K562 (cell line): ENCODE results near the gene CABP7. TPM values are rescaled to one million over a fixed set of nuclear protein-coding genes. Genes with fewer than 3 reads are reported as not detected.

Experiments
- CEBPB ChIP-seq: fragments of 450-650 bp; IDR thresholded peaks from 2 replicates; pipeline ENCODE4 v1.6.1; 2016; ENCODE audit warnings: missing genetic modification characterization, missing compliant biosample characterization
- DMBX1 ChIP-seq: fragments of 250-450 bp; sonication (Bioruptor Pico); IDR thresholded peaks from 2 replicates; pipeline ENCODE4 v1.8.0; 2022; ENCODE audit warnings: inconsistent platforms, mild to moderate bottlenecking, moderate library complexity, borderline replicate concordance
- ILK ChIP-seq: fragments of 450-650 bp; IDR thresholded peaks from 2 replicates; pipeline ENCODE4 v1.6.1; 2016; ENCODE audit warnings: missing genetic modification characterization, low read depth, mild to moderate bottlenecking, missing compliant biosample characterization, moderate library complexity, borderline replicate concordance
- KDM1A ChIP-seq, 2 experiments: fragments of 450-650 bp; IDR thresholded peaks; 2 replicates each; pipeline ENCODE4 v1.6.1; 2016; ENCODE audit warnings: mild to moderate bottlenecking in 2 of 2
- POLR2H ChIP-seq: IDR thresholded peaks from 2 replicates; pipeline ENCODE4 v1.6.1; 2016; ENCODE audit warnings: missing genetic modification characterization, low read depth, mild to moderate bottlenecking, control low read depth, missing compliant biosample characterization, moderate library complexity
- RBM17 ChIP-seq: fragments of 200-400 bp; formaldehyde crosslinking; IDR thresholded peaks from 2 replicates; pipeline ENCODE4 v1.6.1; 2017; ENCODE audit warnings: low read depth, mild to moderate bottlenecking, low read length, borderline replicate concordance
- ZNF212 ChIP-seq: fragments of 450-650 bp; formaldehyde crosslinking; IDR thresholded peaks from 2 replicates; pipeline ENCODE4 v1.4.0; 2020; ENCODE audit warnings: mild to moderate bottlenecking
- polyA plus RNA-seq, 8 experiments: library from polyadenylated mRNA; depleted of rRNA in 4 of 8; stranded (reverse) in 5 of 8; unstranded in 3 of 8; fragments of >200 nt; fragmentation: Nextera tagmentation in 2 of 8; fragmentation: Illumina TruSeq in 1 of 8; extraction: Ambion mirVana in 2 of 8; extraction: Trizol in 1 of 8; gene quantifications; 2 replicates each; pipeline versions ENCODE4 v1.2.1 to v1.2.3, GENCODE V29; 2011 to 2014; ENCODE audit warnings: inconsistent platforms in 1 of 8, missing spikeins in 1 of 8
- total RNA-seq, 7 experiments: library from RNA; depleted of rRNA in 6 of 7; stranded (reverse); fragments of >200 nt in 6 of 7; fragmentation: Illumina TruSeq in 2 of 7; extraction: Trizol in 2 of 7; gene quantifications; 2 replicates each; pipeline versions ENCODE4 v1.2.1 to v1.2.3, GENCODE V29; 2011 to 2021; ENCODE audit warnings: low replicate concordance in 1 of 7
- TF ChIP-seq, protein P1 (sequence below): fragments of 200-600 bp; sonication (generic); IDR thresholded peaks from one replicate; pipeline ENCODE4 v1.6.1; 2012; ENCODE audit warnings: mild to moderate bottlenecking, low read depth, low read length, inconsistent platforms
- TF ChIP-seq, protein P2 (sequence below): fragments of 450-650 bp; IDR thresholded peaks from 2 replicates; pipeline ENCODE4 v1.6.1; 2016; ENCODE audit warnings: borderline replicate concordance
- TF ChIP-seq, protein P3 (sequence below): fragments of 250-450 bp; sonication (Bioruptor Pico); IDR thresholded peaks from 2 replicates; pipeline ENCODE4 v1.5.0; 2021; ENCODE audit warnings: mild to moderate bottlenecking, moderate library complexity

CABP7 gene
- total and polyA plus RNA-seq, 9 of the 15 experiments (the other 6 are each of a cell fraction or from before 2014, with no cell fraction given), result not detected

DNA sequence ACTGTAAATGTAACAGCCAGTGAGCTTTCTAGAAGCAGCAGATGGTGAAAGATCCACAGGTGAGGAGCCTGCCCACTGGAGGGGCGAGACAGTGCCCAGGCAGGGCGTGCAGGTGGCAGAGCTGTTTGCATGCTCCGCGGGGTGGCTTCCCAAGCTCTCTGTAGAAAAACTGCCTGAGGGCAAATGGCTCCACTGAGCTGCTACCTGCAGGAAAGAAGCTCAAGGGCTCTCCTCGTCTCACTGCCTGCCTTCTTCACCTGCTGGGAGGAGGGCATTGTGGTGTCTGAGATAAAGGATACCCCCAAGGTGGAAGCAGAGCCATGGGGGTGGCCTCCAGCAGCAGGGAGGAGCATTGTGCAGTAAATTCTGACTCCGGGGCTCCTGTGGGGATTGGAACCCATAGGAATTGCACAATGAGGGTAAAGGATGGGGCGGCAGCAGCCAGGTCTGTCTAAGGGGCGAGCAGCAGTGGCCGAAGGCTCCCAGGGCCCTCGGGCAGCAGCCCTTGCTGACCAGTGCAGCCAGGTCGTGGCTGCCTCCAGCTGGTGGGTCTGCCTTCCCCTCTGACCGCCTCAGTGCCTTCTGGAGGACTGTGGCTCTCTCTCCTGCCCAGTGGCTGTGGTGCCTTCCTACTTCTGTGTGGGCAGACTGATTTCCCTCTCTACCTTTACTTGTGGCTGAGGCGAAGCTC, 28.0 kb upstream of the CABP7 start (continued):
- TF ChIP-seq, protein P1, sequence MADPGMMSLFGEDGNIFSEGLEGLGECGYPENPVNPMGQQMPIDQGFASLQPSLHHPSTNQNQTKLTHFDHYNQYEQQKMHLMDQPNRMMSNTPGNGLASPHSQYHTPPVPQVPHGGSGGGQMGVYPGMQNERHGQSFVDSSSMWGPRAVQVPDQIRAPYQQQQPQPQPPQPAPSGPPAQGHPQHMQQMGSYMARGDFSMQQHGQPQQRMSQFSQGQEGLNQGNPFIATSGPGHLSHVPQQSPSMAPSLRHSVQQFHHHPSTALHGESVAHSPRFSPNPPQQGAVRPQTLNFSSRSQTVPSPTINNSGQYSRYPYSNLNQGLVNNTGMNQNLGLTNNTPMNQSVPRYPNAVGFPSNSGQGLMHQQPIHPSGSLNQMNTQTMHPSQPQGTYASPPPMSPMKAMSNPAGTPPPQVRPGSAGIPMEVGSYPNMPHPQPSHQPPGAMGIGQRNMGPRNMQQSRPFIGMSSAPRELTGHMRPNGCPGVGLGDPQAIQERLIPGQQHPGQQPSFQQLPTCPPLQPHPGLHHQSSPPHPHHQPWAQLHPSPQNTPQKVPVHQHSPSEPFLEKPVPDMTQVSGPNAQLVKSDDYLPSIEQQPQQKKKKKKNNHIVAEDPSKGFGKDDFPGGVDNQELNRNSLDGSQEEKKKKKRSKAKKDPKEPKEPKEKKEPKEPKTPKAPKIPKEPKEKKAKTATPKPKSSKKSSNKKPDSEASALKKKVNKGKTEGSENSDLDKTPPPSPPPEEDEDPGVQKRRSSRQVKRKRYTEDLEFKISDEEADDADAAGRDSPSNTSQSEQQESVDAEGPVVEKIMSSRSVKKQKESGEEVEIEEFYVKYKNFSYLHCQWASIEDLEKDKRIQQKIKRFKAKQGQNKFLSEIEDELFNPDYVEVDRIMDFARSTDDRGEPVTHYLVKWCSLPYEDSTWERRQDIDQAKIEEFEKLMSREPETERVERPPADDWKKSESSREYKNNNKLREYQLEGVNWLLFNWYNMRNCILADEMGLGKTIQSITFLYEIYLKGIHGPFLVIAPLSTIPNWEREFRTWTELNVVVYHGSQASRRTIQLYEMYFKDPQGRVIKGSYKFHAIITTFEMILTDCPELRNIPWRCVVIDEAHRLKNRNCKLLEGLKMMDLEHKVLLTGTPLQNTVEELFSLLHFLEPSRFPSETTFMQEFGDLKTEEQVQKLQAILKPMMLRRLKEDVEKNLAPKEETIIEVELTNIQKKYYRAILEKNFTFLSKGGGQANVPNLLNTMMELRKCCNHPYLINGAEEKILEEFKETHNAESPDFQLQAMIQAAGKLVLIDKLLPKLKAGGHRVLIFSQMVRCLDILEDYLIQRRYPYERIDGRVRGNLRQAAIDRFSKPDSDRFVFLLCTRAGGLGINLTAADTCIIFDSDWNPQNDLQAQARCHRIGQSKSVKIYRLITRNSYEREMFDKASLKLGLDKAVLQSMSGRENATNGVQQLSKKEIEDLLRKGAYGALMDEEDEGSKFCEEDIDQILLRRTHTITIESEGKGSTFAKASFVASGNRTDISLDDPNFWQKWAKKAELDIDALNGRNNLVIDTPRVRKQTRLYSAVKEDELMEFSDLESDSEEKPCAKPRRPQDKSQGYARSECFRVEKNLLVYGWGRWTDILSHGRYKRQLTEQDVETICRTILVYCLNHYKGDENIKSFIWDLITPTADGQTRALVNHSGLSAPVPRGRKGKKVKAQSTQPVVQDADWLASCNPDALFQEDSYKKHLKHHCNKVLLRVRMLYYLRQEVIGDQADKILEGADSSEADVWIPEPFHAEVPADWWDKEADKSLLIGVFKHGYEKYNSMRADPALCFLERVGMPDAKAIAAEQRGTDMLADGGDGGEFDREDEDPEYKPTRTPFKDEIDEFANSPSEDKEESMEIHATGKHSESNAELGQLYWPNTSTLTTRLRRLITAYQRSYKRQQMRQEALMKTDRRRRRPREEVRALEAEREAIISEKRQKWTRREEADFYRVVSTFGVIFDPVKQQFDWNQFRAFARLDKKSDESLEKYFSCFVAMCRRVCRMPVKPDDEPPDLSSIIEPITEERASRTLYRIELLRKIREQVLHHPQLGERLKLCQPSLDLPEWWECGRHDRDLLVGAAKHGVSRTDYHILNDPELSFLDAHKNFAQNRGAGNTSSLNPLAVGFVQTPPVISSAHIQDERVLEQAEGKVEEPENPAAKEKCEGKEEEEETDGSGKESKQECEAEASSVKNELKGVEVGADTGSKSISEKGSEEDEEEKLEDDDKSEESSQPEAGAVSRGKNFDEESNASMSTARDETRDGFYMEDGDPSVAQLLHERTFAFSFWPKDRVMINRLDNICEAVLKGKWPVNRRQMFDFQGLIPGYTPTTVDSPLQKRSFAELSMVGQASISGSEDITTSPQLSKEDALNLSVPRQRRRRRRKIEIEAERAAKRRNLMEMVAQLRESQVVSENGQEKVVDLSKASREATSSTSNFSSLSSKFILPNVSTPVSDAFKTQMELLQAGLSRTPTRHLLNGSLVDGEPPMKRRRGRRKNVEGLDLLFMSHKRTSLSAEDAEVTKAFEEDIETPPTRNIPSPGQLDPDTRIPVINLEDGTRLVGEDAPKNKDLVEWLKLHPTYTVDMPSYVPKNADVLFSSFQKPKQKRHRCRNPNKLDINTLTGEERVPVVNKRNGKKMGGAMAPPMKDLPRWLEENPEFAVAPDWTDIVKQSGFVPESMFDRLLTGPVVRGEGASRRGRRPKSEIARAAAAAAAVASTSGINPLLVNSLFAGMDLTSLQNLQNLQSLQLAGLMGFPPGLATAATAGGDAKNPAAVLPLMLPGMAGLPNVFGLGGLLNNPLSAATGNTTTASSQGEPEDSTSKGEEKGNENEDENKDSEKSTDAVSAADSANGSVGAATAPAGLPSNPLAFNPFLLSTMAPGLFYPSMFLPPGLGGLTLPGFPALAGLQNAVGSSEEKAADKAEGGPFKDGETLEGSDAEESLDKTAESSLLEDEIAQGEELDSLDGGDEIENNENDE, result no peak
- no peak for TF ChIP-seq DMBX1 (CRISPR knock-in tag)
- TF ChIP-seq, protein P2, sequence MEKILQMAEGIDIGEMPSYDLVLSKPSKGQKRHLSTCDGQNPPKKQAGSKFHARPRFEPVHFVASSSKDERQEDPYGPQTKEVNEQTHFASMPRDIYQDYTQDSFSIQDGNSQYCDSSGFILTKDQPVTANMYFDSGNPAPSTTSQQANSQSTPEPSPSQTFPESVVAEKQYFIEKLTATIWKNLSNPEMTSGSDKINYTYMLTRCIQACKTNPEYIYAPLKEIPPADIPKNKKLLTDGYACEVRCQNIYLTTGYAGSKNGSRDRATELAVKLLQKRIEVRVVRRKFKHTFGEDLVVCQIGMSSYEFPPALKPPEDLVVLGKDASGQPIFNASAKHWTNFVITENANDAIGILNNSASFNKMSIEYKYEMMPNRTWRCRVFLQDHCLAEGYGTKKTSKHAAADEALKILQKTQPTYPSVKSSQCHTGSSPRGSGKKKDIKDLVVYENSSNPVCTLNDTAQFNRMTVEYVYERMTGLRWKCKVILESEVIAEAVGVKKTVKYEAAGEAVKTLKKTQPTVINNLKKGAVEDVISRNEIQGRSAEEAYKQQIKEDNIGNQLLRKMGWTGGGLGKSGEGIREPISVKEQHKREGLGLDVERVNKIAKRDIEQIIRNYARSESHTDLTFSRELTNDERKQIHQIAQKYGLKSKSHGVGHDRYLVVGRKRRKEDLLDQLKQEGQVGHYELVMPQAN, result no peak
- TF ChIP-seq POLR2H (tag), result no peak
- TF ChIP-seq CEBPB (tag), result no peak
- TF ChIP-seq RBM17, result no peak
- TF ChIP-seq ILK (tag), result no peak
- no peak for TF ChIP-seq KDM1A (IDR thresholded peaks at IDR 0.05)
- no peak for TF ChIP-seq ZNF212 (CRISPR knock-in tag)
- TF ChIP-seq, protein P3, sequence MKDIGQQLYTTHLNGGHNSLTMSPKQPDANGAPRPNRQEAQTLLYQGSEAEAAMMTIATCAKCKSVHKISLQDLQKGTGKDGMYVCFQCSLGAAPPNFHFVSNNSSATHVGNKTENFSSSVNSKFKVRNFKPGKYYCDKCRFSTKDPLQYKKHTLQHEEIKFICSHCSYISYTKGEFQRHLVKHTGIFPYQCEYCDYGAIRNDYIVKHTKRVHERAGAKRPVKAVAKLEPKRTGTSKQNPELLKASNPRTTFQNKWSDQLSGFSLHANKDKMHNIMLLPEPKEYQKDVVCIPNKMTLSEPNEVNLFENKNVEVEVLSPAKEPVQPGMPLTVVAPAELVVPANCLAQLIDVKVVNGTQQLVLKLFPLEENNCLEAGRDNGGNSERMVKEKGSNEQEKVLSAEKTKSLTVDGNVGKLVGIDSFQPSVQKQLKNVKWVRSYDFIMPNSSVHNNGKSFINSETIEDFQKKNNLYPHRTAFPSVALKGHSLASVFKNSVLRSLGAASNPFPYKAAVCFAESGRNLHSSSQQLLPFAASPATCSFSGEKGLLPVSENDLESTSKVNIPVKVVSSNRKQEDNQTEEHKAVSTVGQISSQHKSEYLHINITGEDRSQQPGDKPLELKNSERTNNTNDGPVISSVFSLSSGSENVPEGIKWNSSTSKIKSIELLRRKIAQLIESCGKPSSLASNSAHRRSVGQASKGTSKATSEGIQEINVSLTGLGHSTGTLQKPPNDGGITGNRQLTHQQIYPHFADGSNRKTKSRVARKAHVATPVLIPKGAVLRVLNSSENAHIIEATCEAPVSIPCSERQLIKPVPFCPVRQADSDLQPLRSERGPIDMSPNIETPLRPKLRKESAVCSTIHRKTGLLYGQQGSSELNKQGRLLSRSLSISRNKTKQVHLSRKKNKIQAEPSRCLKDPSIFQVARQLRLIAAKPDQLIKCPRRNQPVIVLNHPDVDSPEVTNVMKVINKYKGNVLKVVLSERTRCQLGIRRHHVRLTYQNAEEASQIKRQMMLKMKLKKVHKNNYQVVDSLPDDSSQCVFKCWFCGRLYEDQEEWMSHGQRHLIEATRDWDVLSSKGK (CRISPR knock-in tag), result no peak
